Umbilical cord (tissue), 2 donors: ENCODE results near the gene SPATS1. TPM values are rescaled to one million over a fixed set of nuclear protein-coding genes. Genes with fewer than 3 reads are reported as not detected.

ENCODE experiments used
- DNase-seq: peaks from one replicate; pipeline ENCODE4 v3.0.0-alpha.2; 2015; ENCODE audit warnings: low spot score
- total RNA-seq: library from RNA; depleted of rRNA; stranded (reverse); fragments of >200 nt; gene quantifications from one replicate; pipeline ENCODE4 v1.2.3, GENCODE V29; 2014; ENCODE audit warnings: low replicate concordance; ENCODE audit not compliant: insufficient read depth

SPATS1 gene
- not detected for total RNA-seq

GRCh38 chr6:44342489-44342888, at the start of gene SPATS1:
SPATS1 (plus strand) TSS chr6:44342650; CDS start chr6:44343096, 446 bp downstream.
- DNase-seq, result no peak

- DNase-seq, result no peak
Measured at GRCh38 chr6:44292661-44293365, 49.6 kb upstream of the SPATS1 start.

- DNase-seq, result no peak
Measured at GRCh38 chr6:44294832-44295791, 47.3 kb upstream of the SPATS1 start.

GRCh38 chr6:44297063-44298038, 45.1 kb upstream of the SPATS1 start:
- peak; percentile 31 for DNase-seq

GRCh38 chr6:44298055-44298803, 44.2 kb upstream of the SPATS1 start:
- DNase-seq, result no peak

- DNase-seq, result no peak
Measured at GRCh38 chr6:44298864-44299263, 43.6 kb upstream of the SPATS1 start.

GRCh38 chr6:44300292-44300823, 42.1 kb upstream of the SPATS1 start:
- DNase-seq, result no peak

- DNase-seq, result no peak
Measured at GRCh38 chr6:44301106-44301505, 41.3 kb upstream of the SPATS1 start.

GRCh38 chr6:44301782-44302564, 40.5 kb upstream of the SPATS1 start:
- no peak for DNase-seq

- DNase-seq, result no peak
Measured at GRCh38 chr6:44302856-44303255, 39.6 kb upstream of the SPATS1 start.

GRCh38 chr6:44303842-44304241, 38.6 kb upstream of the SPATS1 start:
- no peak for DNase-seq

- DNase-seq, result no peak
Measured at GRCh38 chr6:44304282-44305199, 37.9 kb upstream of the SPATS1 start.

GRCh38 chr6:44305200-44305725, 37.2 kb upstream of the SPATS1 start:
- DNase-seq, result no peak

GRCh38 chr6:44306710-44307109, 35.7 kb upstream of the SPATS1 start:
- DNase-seq, result no peak

GRCh38 chr6:44307217-44307616, 35.2 kb upstream of the SPATS1 start:
- DNase-seq, result no peak

- DNase-seq, result no peak
Measured at GRCh38 chr6:44309092-44309491, 33.4 kb upstream of the SPATS1 start.

- DNase-seq, result no peak
Measured at GRCh38 chr6:44309631-44310030, 32.8 kb upstream of the SPATS1 start.

GRCh38 chr6:44310241-44310640, 32.2 kb upstream of the SPATS1 start:
- DNase-seq, result no peak
